ENCODE measurements around the gene CATSPERB.

DNA sequence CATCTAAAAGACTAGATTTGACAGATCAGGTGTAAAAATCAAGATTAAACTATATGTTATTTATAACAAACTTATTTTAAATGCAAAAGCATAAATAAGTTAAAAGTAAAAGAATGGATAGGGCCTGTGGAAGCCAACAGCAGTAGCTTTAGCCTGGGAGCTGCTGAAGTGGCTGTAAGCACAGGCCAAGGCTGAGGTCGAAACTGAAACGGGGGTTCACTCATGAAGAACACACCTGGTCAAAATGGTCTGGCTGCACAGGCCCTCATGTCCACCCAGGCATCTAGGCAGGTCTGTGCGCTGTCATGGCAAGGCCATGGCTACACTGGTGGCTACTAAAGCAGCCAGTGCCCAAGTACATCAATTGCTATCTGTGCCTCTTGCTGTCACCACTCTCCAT, 23.1 kb downstream of the CATSPERB start:
- TF ChIP-seq, protein P1, sequence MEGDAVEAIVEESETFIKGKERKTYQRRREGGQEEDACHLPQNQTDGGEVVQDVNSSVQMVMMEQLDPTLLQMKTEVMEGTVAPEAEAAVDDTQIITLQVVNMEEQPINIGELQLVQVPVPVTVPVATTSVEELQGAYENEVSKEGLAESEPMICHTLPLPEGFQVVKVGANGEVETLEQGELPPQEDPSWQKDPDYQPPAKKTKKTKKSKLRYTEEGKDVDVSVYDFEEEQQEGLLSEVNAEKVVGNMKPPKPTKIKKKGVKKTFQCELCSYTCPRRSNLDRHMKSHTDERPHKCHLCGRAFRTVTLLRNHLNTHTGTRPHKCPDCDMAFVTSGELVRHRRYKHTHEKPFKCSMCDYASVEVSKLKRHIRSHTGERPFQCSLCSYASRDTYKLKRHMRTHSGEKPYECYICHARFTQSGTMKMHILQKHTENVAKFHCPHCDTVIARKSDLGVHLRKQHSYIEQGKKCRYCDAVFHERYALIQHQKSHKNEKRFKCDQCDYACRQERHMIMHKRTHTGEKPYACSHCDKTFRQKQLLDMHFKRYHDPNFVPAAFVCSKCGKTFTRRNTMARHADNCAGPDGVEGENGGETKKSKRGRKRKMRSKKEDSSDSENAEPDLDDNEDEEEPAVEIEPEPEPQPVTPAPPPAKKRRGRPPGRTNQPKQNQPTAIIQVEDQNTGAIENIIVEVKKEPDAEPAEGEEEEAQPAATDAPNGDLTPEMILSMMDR (IDR thresholded peaks at IDR 0.05) = no peak
- TF ChIP-seq POLR2A (IDR thresholded peaks at IDR 0.05) = no peak
